ENCODE results near the gene SUSD2.

SUSD2 gene

GRCh38 chr22:24230911-24231656 lies 49.8 kb downstream of the SUSD2 start:
- Histone ChIP-seq H3K36me3 (ENCODE audit: insufficient read depth, low read length) (no peaks in the 10 kb centered on the region), H4K20me1 (ENCODE audit: insufficient read depth, low read length) (peaks cover 4% of the 10 kb centered on the region; the same call in 1 of the 2 replicates), H3K27ac (ENCODE audit: low read length) (no peak overlapping the region), H3K79me2 (ENCODE audit: insufficient read depth, low read length) (no peaks in the 10 kb centered on the region), H3K4me2 (ENCODE audit: insufficient read depth, low read length) (no peak overlapping the region), H2AFZ (ENCODE audit: low read depth, low read length) (no peak overlapping the region), H3K9me3 (ENCODE audit: insufficient read depth, low read length, severe bottlenecking) (no peaks in the 10 kb centered on the region), H3K4me3 (ENCODE audit: low read depth in 1 of 2, low read length in 2 of 2) (no peak overlapping the region), H3K27me3 (ENCODE audit: insufficient read depth, low read length, poor library complexity) (no peaks in the 10 kb centered on the region), H3K9ac (ENCODE audit: low read depth, low read length) (no peak overlapping the region), H3K4me1 (ENCODE audit: insufficient read depth, low read length) (no peaks in the 10 kb centered on the region)
- peak; percentile 55 for DNase-seq
- peak; percentile 58; the same call in 2 of the 3 replicates for ATAC-seq (ENCODE audit: insufficient read depth, low read depth)
- TF ChIP-seq, protein P1, sequence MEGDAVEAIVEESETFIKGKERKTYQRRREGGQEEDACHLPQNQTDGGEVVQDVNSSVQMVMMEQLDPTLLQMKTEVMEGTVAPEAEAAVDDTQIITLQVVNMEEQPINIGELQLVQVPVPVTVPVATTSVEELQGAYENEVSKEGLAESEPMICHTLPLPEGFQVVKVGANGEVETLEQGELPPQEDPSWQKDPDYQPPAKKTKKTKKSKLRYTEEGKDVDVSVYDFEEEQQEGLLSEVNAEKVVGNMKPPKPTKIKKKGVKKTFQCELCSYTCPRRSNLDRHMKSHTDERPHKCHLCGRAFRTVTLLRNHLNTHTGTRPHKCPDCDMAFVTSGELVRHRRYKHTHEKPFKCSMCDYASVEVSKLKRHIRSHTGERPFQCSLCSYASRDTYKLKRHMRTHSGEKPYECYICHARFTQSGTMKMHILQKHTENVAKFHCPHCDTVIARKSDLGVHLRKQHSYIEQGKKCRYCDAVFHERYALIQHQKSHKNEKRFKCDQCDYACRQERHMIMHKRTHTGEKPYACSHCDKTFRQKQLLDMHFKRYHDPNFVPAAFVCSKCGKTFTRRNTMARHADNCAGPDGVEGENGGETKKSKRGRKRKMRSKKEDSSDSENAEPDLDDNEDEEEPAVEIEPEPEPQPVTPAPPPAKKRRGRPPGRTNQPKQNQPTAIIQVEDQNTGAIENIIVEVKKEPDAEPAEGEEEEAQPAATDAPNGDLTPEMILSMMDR (IDR thresholded peaks at IDR 0.05; ENCODE audit: borderline replicate concordance, extremely low read depth, low read length, poor library complexity, severe bottlenecking), result peak; percentile 54
- TF ChIP-seq EZH2 (IDR thresholded peaks at IDR 0.05; ENCODE audit: borderline replicate concordance, low read depth, low read length, severe bottlenecking), result no peak

GRCh38 chr22:24231706-24232105 lies 50.4 kb downstream of the SUSD2 start:
- no peak overlapping the region for H3K4me3 ChIP-seq (ENCODE audit: low read depth in 1 of 2, low read length in 2 of 2)
- no peaks in the 10 kb centered on the region for H3K36me3 ChIP-seq (ENCODE audit: insufficient read depth, low read length)
- peaks cover 4% of the 10 kb centered on the region; the same call in 1 of the 2 replicates for H4K20me1 ChIP-seq (ENCODE audit: insufficient read depth, low read length)
- H3K4me2 ChIP-seq (ENCODE audit: insufficient read depth, low read length), result no peak overlapping the region
- no peak for ATAC-seq (ENCODE audit: insufficient read depth, low read depth)
- no peak overlapping the region for H3K9ac ChIP-seq (ENCODE audit: low read depth, low read length)
- no peak for TF ChIP-seq EZH2 (IDR thresholded peaks at IDR 0.05; ENCODE audit: borderline replicate concordance, low read depth, low read length, severe bottlenecking)
- TF ChIP-seq, protein P1 (IDR thresholded peaks at IDR 0.05; ENCODE audit: borderline replicate concordance, extremely low read depth, low read length, poor library complexity, severe bottlenecking), result no peak
- no peaks in the 10 kb centered on the region for H3K27me3 ChIP-seq (ENCODE audit: insufficient read depth, low read length, poor library complexity)
- no peak overlapping the region for H2AFZ ChIP-seq (ENCODE audit: low read depth, low read length)
- no peaks in the 10 kb centered on the region for H3K4me1 ChIP-seq (ENCODE audit: insufficient read depth, low read length)
- H3K79me2 ChIP-seq (ENCODE audit: insufficient read depth, low read length), result no peaks in the 10 kb centered on the region
- no peak overlapping the region for H3K27ac ChIP-seq (ENCODE audit: low read length)
- no peaks in the 10 kb centered on the region for H3K9me3 ChIP-seq (ENCODE audit: insufficient read depth, low read length, severe bottlenecking)
- DNase-seq, result no peak

GRCh38 chr22:24232124-24232523 lies 50.8 kb downstream of the SUSD2 start:
- no peaks in the 10 kb centered on the region for H3K36me3 ChIP-seq (ENCODE audit: insufficient read depth, low read length)
- TF ChIP-seq EZH2 (IDR thresholded peaks at IDR 0.05; ENCODE audit: borderline replicate concordance, low read depth, low read length, severe bottlenecking), result no peak
- TF ChIP-seq, protein P1 (IDR thresholded peaks at IDR 0.05; ENCODE audit: borderline replicate concordance, extremely low read depth, low read length, poor library complexity, severe bottlenecking), result no peak
- H3K27me3 ChIP-seq (ENCODE audit: insufficient read depth, low read length, poor library complexity), result no peaks in the 10 kb centered on the region
- no peak for ATAC-seq (ENCODE audit: insufficient read depth, low read depth)
- DNase-seq, result no peak
- no peak overlapping the region for H3K4me2 ChIP-seq (ENCODE audit: insufficient read depth, low read length)
- no peak overlapping the region for H3K4me3 ChIP-seq (ENCODE audit: low read depth in 1 of 2, low read length in 2 of 2)
- no peak overlapping the region for H2AFZ ChIP-seq (ENCODE audit: low read depth, low read length)
- H3K79me2 ChIP-seq (ENCODE audit: insufficient read depth, low read length), result no peaks in the 10 kb centered on the region
- H3K27ac ChIP-seq (ENCODE audit: low read length), result no peak overlapping the region
- no peaks in the 10 kb centered on the region for H3K4me1 ChIP-seq (ENCODE audit: insufficient read depth, low read length)
- H4K20me1 ChIP-seq (ENCODE audit: insufficient read depth, low read length), result peaks cover 4% of the 10 kb centered on the region; the same call in 1 of the 2 replicates
- H3K9ac ChIP-seq (ENCODE audit: low read depth, low read length), result no peak overlapping the region
- H3K9me3 ChIP-seq (ENCODE audit: insufficient read depth, low read length, severe bottlenecking), result no peaks in the 10 kb centered on the region

All from DND-41 (cell line).